HepG2 (cell line): ENCODE data around the gene DST. TPM values are rescaled to one million over a fixed set of nuclear protein-coding genes. Genes with fewer than 3 reads are reported as not detected.

Experiments
- DMAP1 ChIP-seq: IDR thresholded peaks from 2 replicates; pipeline ENCODE4 v1.6.1; 2016
- HIVEP1 ChIP-seq: sonication (generic); formaldehyde crosslinking; IDR thresholded peaks from 2 replicates; pipeline ENCODE4 v1.4.0; 2020; ENCODE audit warnings: mild to moderate bottlenecking, missing genetic modification reagents
- HNF4A ChIP-seq: sonication (generic); formaldehyde crosslinking; IDR thresholded peaks from 2 replicates; pipeline ENCODE4 v1.4.0; 2020; ENCODE audit warnings: missing genetic modification reagents
- HNRNPUL1 ChIP-seq: fragments of 200-400 bp; formaldehyde crosslinking; IDR thresholded peaks from 2 replicates; pipeline ENCODE4 v1.6.1; 2017; ENCODE audit warnings: low read depth, mild to moderate bottlenecking, low read length, moderate library complexity
- ZNF234 ChIP-seq: sonication (generic); formaldehyde crosslinking; conservative IDR thresholded peaks from 2 replicates; pipeline ENCODE4 v1.5.1; 2020; ENCODE audit warnings: mild to moderate bottlenecking, missing genetic modification reagents
- polyA plus RNA-seq, 8 experiments: library from polyadenylated mRNA; depleted of rRNA in 3 of 8; stranded (reverse) in 7 of 8; unstranded in 1 of 8; fragments of >200 nt; fragmentation: Illumina TruSeq in 4 of 8; extraction: Trizol in 4 of 8; gene quantifications; 2 replicates each; pipeline versions ENCODE4 v1.2.1 to v1.2.3, GENCODE V29; 2011 to 2016; ENCODE audit warnings: low read depth in 4 of 8, missing spikeins in 1 of 8, mixed read lengths in 1 of 8; ENCODE audit not compliant: insufficient read depth in 1 of 8
- total RNA-seq, 5 experiments: library from RNA; depleted of rRNA; stranded (reverse); fragments of >200 nt; fragmentation: Illumina TruSeq; extraction: Trizol; gene quantifications; 2 replicates each; pipeline ENCODE4 v1.2.3, GENCODE V29; 2016; ENCODE audit warnings: low read depth in 1 of 5
- TF ChIP-seq, protein P1 (sequence below): sonication (generic); formaldehyde crosslinking; IDR thresholded peaks from 2 replicates; pipeline ENCODE4 v1.4.0; 2020; ENCODE audit warnings: mild to moderate bottlenecking, missing genetic modification reagents
- TF ChIP-seq, protein P2 (sequence below): sonication (generic); formaldehyde crosslinking; IDR thresholded peaks from 2 replicates; pipeline ENCODE4 v1.5.1; 2020; ENCODE audit warnings: mild to moderate bottlenecking, missing genetic modification reagents, borderline replicate concordance

Gene DST
- total and polyA plus RNA-seq, 2 of the 13 experiments (the other 11 are each of a cell fraction or from before 2014, with no cell fraction given): 64.4 to 89.0 TPM

DNA sequence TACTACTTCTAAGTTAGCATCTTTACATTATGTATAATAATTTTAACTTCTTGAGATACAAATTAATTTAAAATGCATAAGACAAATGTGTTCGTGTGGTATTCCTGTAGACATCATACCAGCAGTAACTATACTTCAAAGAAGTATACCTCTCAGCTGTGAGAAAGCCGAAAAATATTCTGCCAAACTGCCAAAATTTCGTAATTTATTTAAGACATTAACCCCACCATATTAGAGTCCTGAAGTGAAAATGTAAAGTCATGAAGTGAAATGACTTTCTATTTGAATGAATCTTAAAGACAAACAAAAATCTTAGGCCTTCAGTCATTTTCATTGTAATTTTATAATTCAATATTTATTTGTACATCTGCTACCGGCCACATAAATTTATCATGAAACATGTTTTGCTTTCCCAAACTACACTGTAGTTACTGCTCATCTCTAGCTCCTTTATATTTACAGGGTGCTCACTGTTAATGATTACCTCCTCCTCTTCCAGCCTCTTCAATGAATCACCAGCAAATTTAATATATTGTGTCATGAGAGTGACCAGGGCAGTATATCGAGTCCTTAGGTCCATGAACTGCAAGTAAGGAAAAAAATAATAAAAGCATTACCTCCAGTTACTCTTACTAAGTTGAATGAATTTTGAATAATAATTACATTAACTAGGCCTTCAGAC is 18.5 kb downstream of the DST start (continued):
- TF ChIP-seq, protein P1, sequence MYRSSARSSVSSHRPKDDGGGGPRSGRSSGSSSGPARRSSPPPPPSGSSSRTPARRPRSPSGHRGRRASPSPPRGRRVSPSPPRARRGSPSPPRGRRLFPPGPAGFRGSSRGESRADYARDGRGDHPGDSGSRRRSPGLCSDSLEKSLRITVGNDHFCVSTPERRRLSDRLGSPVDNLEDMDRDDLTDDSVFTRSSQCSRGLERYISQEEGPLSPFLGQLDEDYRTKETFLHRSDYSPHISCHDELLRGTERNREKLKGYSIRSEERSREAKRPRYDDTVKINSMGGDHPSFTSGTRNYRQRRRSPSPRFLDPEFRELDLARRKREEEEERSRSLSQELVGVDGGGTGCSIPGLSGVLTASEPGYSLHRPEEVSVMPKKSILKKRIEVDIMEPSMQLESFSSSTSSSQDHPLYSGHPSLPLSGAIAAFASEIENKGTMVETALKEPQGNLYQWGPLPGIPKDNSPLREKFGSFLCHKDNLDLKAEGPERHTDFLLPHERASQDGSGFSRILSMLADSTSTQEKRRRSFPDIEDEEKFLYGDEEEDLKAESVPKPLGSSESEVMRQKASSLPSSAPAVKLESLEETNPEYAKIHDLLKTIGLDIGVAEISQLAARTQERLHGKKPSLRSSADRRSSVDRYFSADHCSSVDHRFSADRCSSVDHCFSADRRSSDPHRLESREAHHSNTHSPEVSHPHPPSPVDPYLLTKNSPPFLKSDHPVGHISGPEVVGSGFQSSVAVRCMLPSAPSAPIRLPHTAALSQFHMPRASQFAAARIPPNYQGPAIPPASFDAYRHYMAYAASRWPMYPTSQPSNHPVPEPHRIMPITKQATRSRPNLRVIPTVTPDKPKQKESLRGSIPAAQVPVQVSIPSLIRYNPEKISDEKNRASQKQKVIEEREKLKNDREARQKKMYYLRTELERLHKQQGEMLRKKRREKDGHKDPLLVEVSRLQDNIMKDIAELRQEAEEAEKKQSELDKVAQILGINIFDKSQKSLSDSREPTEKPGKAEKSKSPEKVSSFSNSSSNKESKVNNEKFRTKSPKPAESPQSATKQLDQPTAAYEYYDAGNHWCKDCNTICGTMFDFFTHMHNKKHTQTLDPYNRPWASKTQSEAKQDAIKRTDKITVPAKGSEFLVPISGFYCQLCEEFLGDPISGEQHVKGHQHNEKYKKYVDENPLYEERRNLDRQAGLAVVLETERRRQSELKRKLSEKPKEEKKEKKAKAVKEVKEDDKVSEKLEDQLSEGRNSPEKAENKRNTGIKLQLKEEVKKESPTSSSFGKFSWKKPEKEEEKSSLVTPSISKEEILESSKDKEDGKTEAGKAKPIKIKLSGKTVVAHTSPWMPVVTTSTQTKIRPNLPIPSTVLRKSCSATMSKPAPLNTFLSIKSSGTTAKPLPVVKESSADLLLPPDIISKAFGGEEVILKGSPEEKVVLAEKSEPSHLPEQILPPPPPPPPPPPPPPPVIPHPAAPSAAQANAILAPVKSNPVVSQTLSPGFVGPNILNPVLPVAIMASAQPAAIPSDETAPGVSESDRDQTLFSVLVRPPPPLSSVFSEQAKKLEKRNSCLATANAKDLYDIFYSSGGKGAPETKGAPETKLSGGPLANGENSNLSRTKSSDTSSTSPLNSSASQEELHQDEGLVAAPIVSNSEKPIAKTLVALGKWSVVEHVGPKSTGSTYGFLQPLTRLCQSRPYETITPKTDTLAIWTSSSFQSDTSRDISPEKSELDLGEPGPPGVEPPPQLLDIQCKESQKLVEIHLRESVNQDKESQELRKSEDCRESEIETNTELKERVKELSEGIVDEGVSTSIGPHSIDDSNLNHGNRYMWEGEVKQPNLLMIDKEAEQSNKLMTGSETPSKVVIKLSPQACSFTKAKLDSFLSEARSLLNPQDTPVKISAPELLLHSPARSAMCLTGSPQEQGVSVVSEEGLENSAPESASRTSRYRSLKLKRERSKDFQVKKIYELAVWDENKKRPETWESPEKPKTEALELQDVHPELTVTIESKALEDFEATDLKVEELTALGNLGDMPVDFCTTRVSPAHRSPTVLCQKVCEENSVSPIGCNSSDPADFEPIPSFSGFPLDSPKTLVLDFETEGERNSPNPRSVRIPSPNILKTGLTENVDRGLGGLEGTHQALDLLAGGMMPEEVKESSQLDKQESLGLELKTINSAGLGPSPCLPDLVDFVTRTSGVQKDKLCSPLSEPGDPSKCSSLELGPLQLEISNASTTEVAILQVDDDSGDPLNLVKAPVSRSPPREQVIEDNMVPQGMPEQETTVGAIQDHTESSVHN (CRISPR knock-in tag): no peak
- no peak for TF ChIP-seq DMAP1 (CRISPR knock-in tag)
- TF ChIP-seq ZNF234: no peak
- TF ChIP-seq HNF4A: no peak
- no peak for TF ChIP-seq HIVEP1 (CRISPR knock-in tag)
- TF ChIP-seq, protein P2, sequence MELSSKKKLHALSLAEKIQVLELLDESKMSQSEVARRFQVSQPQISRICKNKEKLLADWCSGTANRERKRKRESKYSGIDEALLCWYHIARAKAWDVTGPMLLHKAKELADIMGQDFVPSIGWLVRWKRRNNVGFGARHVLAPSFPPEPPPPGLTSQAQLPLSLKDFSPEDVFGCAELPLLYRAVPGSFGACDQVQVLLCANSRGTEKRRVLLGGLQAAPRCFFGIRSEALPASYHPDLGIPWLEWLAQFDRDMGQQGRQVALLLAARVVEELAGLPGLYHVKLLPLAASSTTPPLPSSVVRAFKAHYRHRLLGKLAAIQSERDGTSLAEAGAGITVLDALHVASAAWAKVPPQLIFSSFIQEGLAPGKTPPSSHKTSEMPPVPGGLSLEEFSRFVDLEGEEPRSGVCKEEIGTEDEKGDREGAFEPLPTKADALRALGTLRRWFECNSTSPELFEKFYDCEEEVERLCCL (CRISPR knock-in tag): no peak
- no peak; the same call in 1 of the 2 replicates for TF ChIP-seq HNRNPUL1
